T-helper 1 cell treated with Interleukin-12 subunit alpha and Interleukin-12 subunit beta and Interleukin-4 antibody, amounts not matched to agents 30 μg/mL and 1 μg/mL, for 36 hours (primary cell): ENCODE data around the gene ATP8A1.
"Not testable (repeated sequence)": the region's sequence is repeated elsewhere in the genome, so short reads cannot be mapped to it uniquely, and the experiment has no call there.

Experiments
- H3K27ac Mint-ChIP-seq: one replicate; pipeline ENCODE4 v1.8.0; 2021; ENCODE audit warnings: mild to moderate bottlenecking, mixed read lengths
- H3K27me3 Mint-ChIP-seq: one replicate; pipeline ENCODE4 v1.8.0; 2021; ENCODE audit warnings: low read depth, mixed read lengths
- H3K36me3 Mint-ChIP-seq: one replicate; pipeline ENCODE4 v1.8.0; 2021; ENCODE audit warnings: low read depth, mixed read lengths
- H3K4me1 Mint-ChIP-seq: one replicate; pipeline ENCODE4 v1.8.0; 2021; ENCODE audit warnings: low read depth, mixed read lengths
- H3K4me3 Mint-ChIP-seq: one replicate; pipeline ENCODE4 v1.8.0; 2021; ENCODE audit warnings: mild to moderate bottlenecking, moderate library complexity, mixed read lengths
- H3K9me3 Mint-ChIP-seq: one replicate; pipeline ENCODE4 v1.8.0; 2021; ENCODE audit warnings: mixed read lengths

ATP8A1 gene

GRCh38 chr4:42656944-42657792, at the start of gene ATP8A1:
Gene ATP8A1, minus strand, starts transcription at chr4:42657105. Its CDS starts 232 bp downstream, at chr4:42656873.
- Mint-ChIP-seq H3K9me3 (peaks cover 12% of the 10 kb centered on the region), H3K27ac (peak within 1 kb of the TSS; percentile 95), H3K4me3 (peak within 1 kb of the TSS; percentile 95), H3K4me1 (peaks cover 39% of the 10 kb centered on the region), H3K36me3 (peaks cover 19% of the 10 kb centered on the region), H3K27me3 (peaks cover 7% of the 10 kb centered on the region)

- Mint-ChIP-seq H3K27me3 (peaks cover 3% of the 10 kb centered on the region), H3K27ac (no peak overlapping the region), H3K9me3 (no peaks in the 10 kb centered on the region), H3K36me3 (no peaks in the 10 kb centered on the region), H3K4me1 (peaks cover 3% of the 10 kb centered on the region), H3K4me3 (no peak overlapping the region)
These were observed 49.2 kb upstream of the ATP8A1 start for GRCh38 chr4:42706086-42706485.

- H3K4me3 Mint-ChIP-seq: no peak overlapping the region
- H3K27ac Mint-ChIP-seq: no peak overlapping the region
These were observed 46.9 kb upstream of the ATP8A1 start for GRCh38 chr4:42703813-42704212.

GRCh38 chr4:42702895-42703294, 46.0 kb upstream of the ATP8A1 start:
- Mint-ChIP-seq H3K27ac (no peak overlapping the region), H3K4me1 (peaks cover 3% of the 10 kb centered on the region), H3K9me3 (peaks cover 3% of the 10 kb centered on the region), H3K4me3 (no peak overlapping the region), H3K36me3 (no peaks in the 10 kb centered on the region), H3K27me3 (peaks cover 5% of the 10 kb centered on the region)

More at GRCh38 chr4:42703813-42704212, 46.9 kb upstream of the ATP8A1 start:
- H3K27me3 Mint-ChIP-seq: peaks cover 3% of the 10 kb centered on the region
- H3K9me3 Mint-ChIP-seq: peaks cover 3% of the 10 kb centered on the region
- peaks cover 3% of the 10 kb centered on the region for H3K4me1 Mint-ChIP-seq
- H3K36me3 Mint-ChIP-seq: no peaks in the 10 kb centered on the region

GRCh38 chr4:42701780-42702179, 44.9 kb upstream of the ATP8A1 start:
- H3K27me3 Mint-ChIP-seq, H3K27ac Mint-ChIP-seq, H3K9me3 Mint-ChIP-seq, H3K4me1 Mint-ChIP-seq, H3K4me3 Mint-ChIP-seq, H3K36me3 Mint-ChIP-seq: not testable (repeated sequence)

GRCh38 chr4:42690537-42690936, 33.6 kb upstream of the ATP8A1 start:
- Mint-ChIP-seq H3K27ac (no peak overlapping the region), H3K36me3 (no peaks in the 10 kb centered on the region), H3K4me1 (no peaks in the 10 kb centered on the region), H3K9me3 (no peaks in the 10 kb centered on the region), H3K27me3 (no peaks in the 10 kb centered on the region), H3K4me3 (no peak overlapping the region)

- Mint-ChIP-seq H3K4me3 (no peak overlapping the region), H3K27me3 (no peaks in the 10 kb centered on the region), H3K4me1 (no peaks in the 10 kb centered on the region), H3K9me3 (peaks cover 16% of the 10 kb centered on the region), H3K36me3 (peaks cover 2% of the 10 kb centered on the region), H3K27ac (no peak overlapping the region)
These were observed 26.5 kb upstream of the ATP8A1 start for GRCh38 chr4:42683393-42683792.

- Mint-ChIP-seq H3K4me3 (no peak overlapping the region), H3K36me3 (peaks cover 4% of the 10 kb centered on the region), H3K27me3 (no peaks in the 10 kb centered on the region), H3K4me1 (peaks cover 1% of the 10 kb centered on the region), H3K27ac (no peak overlapping the region), H3K9me3 (peaks cover 19% of the 10 kb centered on the region)
These were observed 21.6 kb upstream of the ATP8A1 start for GRCh38 chr4:42678512-42678911.

- Mint-ChIP-seq H3K9me3 (peaks cover 10% of the 10 kb centered on the region), H3K27ac (no peak overlapping the region), H3K36me3 (peaks cover 5% of the 10 kb centered on the region), H3K27me3 (no peaks in the 10 kb centered on the region), H3K4me3 (no peak overlapping the region), H3K4me1 (peaks cover 21% of the 10 kb centered on the region)
These were observed 19.4 kb upstream of the ATP8A1 start for GRCh38 chr4:42676066-42676951.

GRCh38 chr4:42673082-42673425, 16.1 kb upstream of the ATP8A1 start:
- Mint-ChIP-seq H3K27me3 (no peaks in the 10 kb centered on the region), H3K36me3 (peaks cover 5% of the 10 kb centered on the region), H3K4me3 (no peak overlapping the region), H3K9me3 (peaks cover 16% of the 10 kb centered on the region), H3K4me1 (peaks cover 33% of the 10 kb centered on the region), H3K27ac (peak overlapping the region; percentile 92)

- Mint-ChIP-seq H3K9me3 (peaks cover 16% of the 10 kb centered on the region), H3K4me1 (peaks cover 33% of the 10 kb centered on the region), H3K36me3 (peaks cover 5% of the 10 kb centered on the region), H3K4me3 (peak overlapping the region; percentile 5), H3K27me3 (no peaks in the 10 kb centered on the region), H3K27ac (peak overlapping the region; percentile 92)
These were observed 15.6 kb upstream of the ATP8A1 start for GRCh38 chr4:42672359-42673081.

GRCh38 chr4:42671431-42672194, 14.7 kb upstream of the ATP8A1 start:
- Mint-ChIP-seq H3K4me3 (peak overlapping the region; percentile 64), H3K27ac (peak overlapping the region; percentile 92), H3K9me3 (peaks cover 16% of the 10 kb centered on the region), H3K27me3 (no peaks in the 10 kb centered on the region), H3K4me1 (peaks cover 33% of the 10 kb centered on the region), H3K36me3 (peaks cover 5% of the 10 kb centered on the region)

GRCh38 chr4:42658261-42658660, 1.4 kb upstream of the ATP8A1 start:
- H3K27ac Mint-ChIP-seq: peak overlapping the region; percentile 95
- H3K4me1 Mint-ChIP-seq: peaks cover 36% of the 10 kb centered on the region
- H3K9me3 Mint-ChIP-seq: peaks cover under 1% of the 10 kb centered on the region
- peak overlapping the region; percentile 88 for H3K4me3 Mint-ChIP-seq
- peaks cover 12% of the 10 kb centered on the region for H3K27me3 Mint-ChIP-seq
- peaks cover 9% of the 10 kb centered on the region for H3K36me3 Mint-ChIP-seq

- H3K27ac Mint-ChIP-seq: peak overlapping the region; percentile 92
- peaks cover 15% of the 10 kb centered on the region for H3K9me3 Mint-ChIP-seq
- H3K36me3 Mint-ChIP-seq: peaks cover 22% of the 10 kb centered on the region
- peak overlapping the region; percentile 95 for H3K4me3 Mint-ChIP-seq
- H3K4me1 Mint-ChIP-seq: peaks cover 39% of the 10 kb centered on the region
- peaks cover 7% of the 10 kb centered on the region for H3K27me3 Mint-ChIP-seq
These were observed 294 bp downstream of the ATP8A1 start for GRCh38 chr4:42656679-42656943.
